Loucy (cell line): Measurements from ENCODE around the gene NSD1.

ENCODE experiments used
- H2AFZ ChIP-seq: fragments of 200-600 bp; sonication (generic); 2 replicates; pipeline ENCODE4 v1.6.0; 2016; ENCODE audit warnings: antibody characterized with exemption, mild to moderate bottlenecking, low read length, moderate library complexity
- H3F3A ChIP-seq: fragments of 200-600 bp; 2 replicates; pipeline ENCODE4 v1.6.0; 2016; ENCODE audit warnings: antibody characterized with exemption, low read depth, mild to moderate bottlenecking
- H3K27me3 ChIP-seq: fragments of 200-600 bp; sonication (generic); 2 replicates; pipeline ENCODE4 v1.6.1; 2014; ENCODE audit warnings: low read length, mild to moderate bottlenecking; ENCODE audit not compliant: insufficient read depth, poor library complexity, severe bottlenecking
- H3K36me3 ChIP-seq: fragments of 200-600 bp; sonication (generic); 2 replicates; pipeline ENCODE4 v1.6.1; 2016; ENCODE audit warnings: low read length; ENCODE audit not compliant: insufficient read depth
- H3K4me1 ChIP-seq: fragments of 200-600 bp; sonication (generic); 2 replicates; pipeline ENCODE4 v1.5.1; 2014; ENCODE audit warnings: low read length, mild to moderate bottlenecking; ENCODE audit not compliant: insufficient read depth, poor library complexity, severe bottlenecking
- H3K4me2 ChIP-seq: fragments of 200-600 bp; sonication (generic); 2 replicates; pipeline ENCODE4 v1.6.0; 2014; ENCODE audit warnings: antibody characterized with exemption, low read length, low read depth, mild to moderate bottlenecking; ENCODE audit not compliant: poor library complexity, severe bottlenecking
- H3K4me3 ChIP-seq: fragments of 200-600 bp; sonication (generic); 2 replicates; pipeline ENCODE4 v1.5.1; 2014; ENCODE audit warnings: low read length, mild to moderate bottlenecking, mixed read lengths; ENCODE audit not compliant: poor library complexity, severe bottlenecking
- H3K79me2 ChIP-seq: fragments of 200-600 bp; sonication (generic); 2 replicates; pipeline ENCODE4 v1.6.1; 2014; ENCODE audit warnings: low read length; ENCODE audit not compliant: insufficient read depth
- H3K9ac ChIP-seq: fragments of 200-600 bp; sonication (generic); 2 replicates; pipeline ENCODE4 v1.6.0; 2014; ENCODE audit warnings: mild to moderate bottlenecking, low read depth, low read length, moderate library complexity; ENCODE audit not compliant: poor library complexity, severe bottlenecking
- H3K9me2 ChIP-seq: fragments of 200-600 bp; sonication (generic); replicated peaks from 2 replicates; pipeline ENCODE4 v1.6.1; 2016; ENCODE audit warnings: low read depth, low read length, mixed read lengths
- H3K9me3 ChIP-seq: fragments of 200-600 bp; sonication (generic); 2 replicates; pipeline ENCODE4 v1.6.1; 2014; ENCODE audit warnings: mild to moderate bottlenecking, antibody characterized with exemption, low read length, low read depth; ENCODE audit not compliant: insufficient read depth
- H4K20me1 ChIP-seq: fragments of 200-600 bp; sonication (generic); 2 replicates; pipeline ENCODE4 v1.6.0; 2014; ENCODE audit warnings: antibody characterized with exemption, low read length, mild to moderate bottlenecking; ENCODE audit not compliant: insufficient read depth, poor library complexity, severe bottlenecking
- EZH2phosphoT487 ChIP-seq: fragments of 200-600 bp; IDR thresholded peaks from 2 replicates; pipeline ENCODE4 v1.6.1; 2018; ENCODE audit warnings: antibody characterized with exemption, mild to moderate bottlenecking, moderate library complexity, borderline replicate concordance
- TF ChIP-seq, protein P1 (sequence below): fragments of 200-600 bp; sonication (generic); conservative IDR thresholded peaks from 2 replicates; pipeline ENCODE4 v1.5.1; 2014; ENCODE audit warnings: mild to moderate bottlenecking, antibody characterized with exemption, low read length

NSD1 gene

DNA sequence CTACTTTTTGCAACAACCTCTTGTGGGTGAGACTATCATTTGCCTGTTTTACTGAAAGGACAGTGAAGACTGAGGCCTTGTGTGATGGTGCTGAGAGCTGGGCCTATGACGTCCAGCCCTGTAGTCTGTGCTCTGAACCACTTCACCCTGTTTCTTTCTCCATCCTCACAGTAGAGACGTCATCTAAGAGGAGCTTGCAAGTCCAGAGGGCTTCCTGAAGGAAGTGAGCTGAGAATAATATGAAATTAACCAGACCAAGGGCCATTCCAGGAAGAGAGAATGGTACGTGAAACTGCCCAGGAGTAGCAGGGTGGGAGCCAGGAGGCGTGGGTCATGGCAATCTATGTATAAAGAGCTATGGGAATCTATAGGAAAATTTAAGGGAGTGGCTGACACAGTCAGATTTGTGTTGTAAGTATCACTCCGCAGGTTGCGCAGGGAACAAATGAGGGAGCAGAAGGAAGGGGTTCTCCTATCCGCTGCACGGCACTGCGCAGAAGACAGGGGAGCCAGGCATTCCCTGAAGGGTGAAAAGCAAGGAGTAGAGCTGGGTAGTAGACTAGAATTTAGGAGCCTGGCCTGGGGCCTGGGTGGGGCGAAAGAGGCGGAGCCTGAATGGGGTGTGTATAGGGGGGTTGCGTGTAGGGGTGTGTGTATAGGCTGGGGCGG, 47.5 kb upstream of the NSD1 start:
- Histone ChIP-seq H3K4me2 (no peak overlapping the region), H3K4me3 (no peak overlapping the region)

DNA sequence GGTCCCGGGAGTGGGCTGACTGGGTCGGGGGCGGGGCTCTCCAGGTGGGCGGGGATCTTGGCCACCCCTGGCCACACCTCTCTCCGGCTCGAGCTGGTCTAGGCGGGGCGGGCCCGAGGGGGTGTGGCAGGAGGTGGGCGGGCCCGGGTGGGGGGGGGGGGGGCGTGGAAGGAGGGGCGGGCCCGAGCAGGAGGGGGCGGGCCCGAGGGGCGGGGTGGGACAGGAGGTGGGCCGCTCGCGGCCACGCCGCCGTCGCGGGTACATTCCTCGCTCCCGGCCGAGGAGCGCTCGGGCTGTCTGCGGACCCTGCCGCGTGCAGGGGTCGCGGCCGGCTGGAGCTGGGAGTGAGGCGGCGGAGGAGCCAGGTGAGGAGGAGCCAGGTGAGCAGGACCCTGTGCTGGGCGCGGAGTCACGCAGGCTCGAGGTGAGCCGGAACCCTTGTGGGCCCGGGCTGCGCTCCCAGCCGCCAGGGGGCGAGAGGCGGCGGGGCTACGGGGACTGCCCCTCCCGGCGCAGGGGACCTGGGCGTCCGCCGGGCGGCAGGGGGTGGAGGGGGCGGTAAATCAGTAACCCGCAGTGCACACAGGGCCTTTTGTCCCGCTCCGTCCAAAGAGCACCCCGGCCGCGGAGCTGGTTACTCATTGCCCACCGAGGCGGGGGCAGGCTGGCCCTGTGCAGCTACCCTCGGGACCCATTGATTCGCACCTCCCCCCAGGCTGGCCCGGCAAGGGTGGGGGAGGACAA, 46.7 kb upstream of the NSD1 start, which contains the start of gene FGFR4:
TSS of gene FGFR4 (plus strand) at position 262 of the 744 bp plus-strand sequence. CDS start 2,688 bp downstream, outside the sequence.
- Histone ChIP-seq H3K36me3 (no peaks in the 10 kb centered on the region), H3K4me2 (no peak within 1 kb of the TSS), H3K4me3 (no peak within 1 kb of the TSS), H3K27me3 (no peaks in the 10 kb centered on the region), H3K9me2 (no peaks in the 10 kb centered on the region), H3K9me3 (no peaks in the 10 kb centered on the region), H3K79me2 (no peaks in the 10 kb centered on the region), H3K4me1 (peaks cover 3% of the 10 kb centered on the region), H2AFZ (no peak within 1 kb of the TSS), H4K20me1 (no peaks in the 10 kb centered on the region), H3F3A (no peaks in the 10 kb centered on the region), H3K9ac (no peak within 1 kb of the TSS)
- TF ChIP-seq, protein P1, sequence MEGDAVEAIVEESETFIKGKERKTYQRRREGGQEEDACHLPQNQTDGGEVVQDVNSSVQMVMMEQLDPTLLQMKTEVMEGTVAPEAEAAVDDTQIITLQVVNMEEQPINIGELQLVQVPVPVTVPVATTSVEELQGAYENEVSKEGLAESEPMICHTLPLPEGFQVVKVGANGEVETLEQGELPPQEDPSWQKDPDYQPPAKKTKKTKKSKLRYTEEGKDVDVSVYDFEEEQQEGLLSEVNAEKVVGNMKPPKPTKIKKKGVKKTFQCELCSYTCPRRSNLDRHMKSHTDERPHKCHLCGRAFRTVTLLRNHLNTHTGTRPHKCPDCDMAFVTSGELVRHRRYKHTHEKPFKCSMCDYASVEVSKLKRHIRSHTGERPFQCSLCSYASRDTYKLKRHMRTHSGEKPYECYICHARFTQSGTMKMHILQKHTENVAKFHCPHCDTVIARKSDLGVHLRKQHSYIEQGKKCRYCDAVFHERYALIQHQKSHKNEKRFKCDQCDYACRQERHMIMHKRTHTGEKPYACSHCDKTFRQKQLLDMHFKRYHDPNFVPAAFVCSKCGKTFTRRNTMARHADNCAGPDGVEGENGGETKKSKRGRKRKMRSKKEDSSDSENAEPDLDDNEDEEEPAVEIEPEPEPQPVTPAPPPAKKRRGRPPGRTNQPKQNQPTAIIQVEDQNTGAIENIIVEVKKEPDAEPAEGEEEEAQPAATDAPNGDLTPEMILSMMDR: no peak

More for the DNA sequence above, 47.5 kb upstream of the NSD1 start:
- Histone ChIP-seq H3K27me3 (no peaks in the 10 kb centered on the region), H2AFZ (no peak overlapping the region), H3K36me3 (no peaks in the 10 kb centered on the region), H3K9me2 (no peaks in the 10 kb centered on the region), H3K79me2 (no peaks in the 10 kb centered on the region), H3F3A (no peaks in the 10 kb centered on the region), H3K4me1 (peaks cover 3% of the 10 kb centered on the region), H3K9me3 (no peaks in the 10 kb centered on the region), H4K20me1 (no peaks in the 10 kb centered on the region), H3K9ac (no peak overlapping the region)
- TF ChIP-seq, protein P1: no peak
- no peak for TF ChIP-seq EZH2phosphoT487

- no peaks in the 10 kb centered on the region for H3K9me3 ChIP-seq
- no peaks in the 10 kb centered on the region for H3K27me3 ChIP-seq
- no peaks in the 10 kb centered on the region for H3F3A ChIP-seq
- H2AFZ ChIP-seq: no peak overlapping the region
- H3K9me2 ChIP-seq: no peaks in the 10 kb centered on the region
- H3K9ac ChIP-seq: no peak overlapping the region
- H4K20me1 ChIP-seq: no peaks in the 10 kb centered on the region
- H3K4me1 ChIP-seq: peaks cover 3% of the 10 kb centered on the region
- no peaks in the 10 kb centered on the region for H3K79me2 ChIP-seq
- TF ChIP-seq, protein P1: no peak
- TF ChIP-seq EZH2phosphoT487: no peak
- H3K36me3 ChIP-seq: no peaks in the 10 kb centered on the region
- H3K4me3 ChIP-seq: no peak overlapping the region
- H3K4me2 ChIP-seq: no peak overlapping the region
Measured at GRCh38 chr5:177087398-177088005, 46.1 kb upstream of the NSD1 start.
